Measurements from ENCODE around the gene SDHAF3.

The SDHAF3 gene

GRCh38 chr7:97215556-97215955 is 98.1 kb downstream of the SDHAF3 start:
- FAIRE-seq (no peak), DNase-seq (ENCODE audit: low spot score) (no peak)

DNA sequence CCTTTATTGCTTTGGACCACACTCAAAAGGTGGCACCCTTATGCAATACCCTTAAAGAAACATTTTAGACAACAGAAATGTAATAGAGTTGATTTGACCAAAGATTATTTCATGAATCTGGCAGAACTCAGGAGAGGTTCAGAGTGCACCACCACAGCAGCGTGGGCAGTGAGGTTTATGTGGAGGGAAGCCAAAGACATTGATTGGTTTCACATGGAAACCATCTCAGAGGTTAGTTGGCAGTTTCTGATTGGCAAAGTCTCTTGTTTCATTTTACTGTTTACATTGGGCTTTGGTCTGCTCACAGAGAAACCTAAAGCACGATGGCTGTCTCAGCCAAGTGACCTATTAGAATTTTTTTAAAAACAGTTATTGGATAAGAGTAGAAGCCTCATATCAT is 101.3 kb downstream of the SDHAF3 start:
- FAIRE-seq (no peak), DNase-seq (ENCODE audit: low spot score) (no peak)

- FAIRE-seq (no peak), DNase-seq (ENCODE audit: low spot score) (no peak)
Observed at GRCh38 chr7:97219237-97219636, 101.7 kb downstream of the SDHAF3 start.

DNA sequence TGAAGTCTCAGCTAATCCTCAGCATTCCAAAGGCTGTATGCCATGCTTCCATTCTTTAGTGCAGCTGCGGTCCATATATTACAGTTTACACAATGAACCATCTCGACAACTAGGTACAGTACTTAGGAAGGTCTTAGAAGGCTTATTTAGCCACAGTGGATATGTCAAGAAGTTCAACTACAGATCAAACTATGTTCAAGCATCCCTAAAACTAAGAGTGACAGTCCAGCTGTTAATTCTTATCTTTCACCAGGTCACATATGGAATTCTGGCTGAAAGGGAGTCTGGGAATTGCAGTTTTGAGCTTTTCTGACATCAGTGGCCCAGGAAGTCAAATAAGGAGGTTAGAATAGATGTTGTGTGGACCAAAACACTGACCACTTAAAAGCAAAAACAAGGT is 106.8 kb downstream of the SDHAF3 start:
- DNase-seq (ENCODE audit: low spot score) (no peak), FAIRE-seq (no peak)

DNA sequence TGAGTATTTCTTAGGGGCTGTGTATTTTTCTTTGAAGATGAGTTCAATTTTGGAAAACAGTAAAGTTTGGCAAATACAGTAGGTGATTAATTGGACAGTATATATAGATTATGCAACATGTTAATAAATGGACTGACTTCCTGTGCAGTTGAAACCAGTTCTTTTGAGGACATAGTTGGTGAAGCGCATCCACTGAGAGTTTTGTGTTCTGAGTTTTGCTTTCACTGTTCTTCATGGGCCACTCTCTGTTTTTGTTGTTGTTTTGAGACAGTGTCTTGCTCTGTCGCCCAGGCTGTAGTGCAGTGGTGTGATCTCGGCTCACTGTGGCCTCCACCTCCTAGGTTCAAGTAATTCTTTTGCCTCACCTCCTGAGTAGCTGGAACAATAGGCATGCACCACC is 109.0 kb downstream of the SDHAF3 start:
- DNase-seq (ENCODE audit: low spot score) (no peak), FAIRE-seq (no peak)
